Astrocyte of the cerebellum (primary cell): ENCODE measurements around the gene PRDM16.

Source experiments
- DNase-seq: peaks from one replicate; pipeline ENCODE4 v3.0.0-alpha.2; 2011; ENCODE audit warnings: low read depth
- H3K4me3 ChIP-seq: 2 replicates; pipeline ENCODE4 v1.5.1; 2011; ENCODE audit warnings: mild to moderate bottlenecking, low read depth, low read length, moderate library complexity
- CTCF ChIP-seq: IDR thresholded peaks from 2 replicates; pipeline ENCODE4 v1.5.1; 2012; ENCODE audit warnings: low read length, low read depth, moderate library complexity, mild to moderate bottlenecking; ENCODE audit errors: missing control alignments
- in situ Hi-C: cut with HindIII; loops from 2 replicates; pipeline ENCODE4 v1.10.0; 2017; ENCODE audit warnings: low sequenced_read_pairs

The PRDM16 gene

GRCh38 chr1:3053986-3054385 lies 15.0 kb upstream of the PRDM16 start:
- DNase-seq: no peak
- no peak overlapping the region for H3K4me3 ChIP-seq
- TF ChIP-seq CTCF: no peak
- in situ Hi-C loops: no loop called here

- DNase-seq: no peak
- no peak overlapping the region for H3K4me3 ChIP-seq
- in situ Hi-C loops: no loop called here
- no peak for TF ChIP-seq CTCF
Measured at GRCh38 chr1:3054474-3054873, 14.5 kb upstream of the PRDM16 start.

GRCh38 chr1:3055051-3055450 lies 14.0 kb upstream of the PRDM16 start:
- H3K4me3 ChIP-seq: no peak overlapping the region
- in situ Hi-C loops: no loop called here
- TF ChIP-seq CTCF: no peak
- DNase-seq: no peak

- H3K4me3 ChIP-seq: no peak overlapping the region
- in situ Hi-C loops: no loop called here
- no peak for DNase-seq
- TF ChIP-seq CTCF: no peak
Measured at GRCh38 chr1:3056641-3057040, 12.4 kb upstream of the PRDM16 start.

- in situ Hi-C loops: no loop called here
- H3K4me3 ChIP-seq: no peak overlapping the region
- DNase-seq: no peak
- no peak for TF ChIP-seq CTCF
Measured at GRCh38 chr1:3058263-3059030, 10.6 kb upstream of the PRDM16 start.

GRCh38 chr1:3060127-3060526 lies 8.9 kb upstream of the PRDM16 start:
- no peak for DNase-seq
- in situ Hi-C loops: no loop called here
- H3K4me3 ChIP-seq: no peak overlapping the region
- TF ChIP-seq CTCF: no peak
